ENCODE measurements around the gene KAZN. TPM values are rescaled to one million over a fixed set of nuclear protein-coding genes. Genes with fewer than 3 reads are reported as not detected.

The KAZN gene
- polyA plus RNA-seq, 2 of the 4 experiments (the other 2 are of a cell fraction) = 1.3 to 1.9 TPM

DNA sequence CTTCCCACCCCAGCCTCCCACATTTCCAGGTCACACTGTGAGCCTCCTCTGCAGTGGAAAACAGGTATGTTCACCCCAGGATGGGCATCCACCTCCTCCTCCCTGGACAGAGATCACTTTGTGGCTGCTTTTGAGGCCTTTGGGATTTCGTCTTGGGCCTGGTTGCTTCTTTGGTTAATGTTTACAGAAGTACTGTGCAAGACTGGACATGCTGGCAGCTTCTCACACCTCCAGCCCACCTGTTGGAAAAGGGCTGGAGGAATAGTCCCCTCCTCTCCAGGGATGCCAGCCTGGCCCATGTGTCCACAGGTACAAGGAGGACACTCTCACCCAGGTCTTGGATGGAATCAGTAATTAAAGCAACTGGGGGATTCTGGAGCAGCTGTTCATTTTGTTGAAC, 56.1 kb downstream of the KAZN start (continued):
- TF ChIP-seq HOXB13 (CRISPR knock-in tag; IDR thresholded peaks at IDR 0.05; ENCODE audit: low read depth) = no peak

DNA sequence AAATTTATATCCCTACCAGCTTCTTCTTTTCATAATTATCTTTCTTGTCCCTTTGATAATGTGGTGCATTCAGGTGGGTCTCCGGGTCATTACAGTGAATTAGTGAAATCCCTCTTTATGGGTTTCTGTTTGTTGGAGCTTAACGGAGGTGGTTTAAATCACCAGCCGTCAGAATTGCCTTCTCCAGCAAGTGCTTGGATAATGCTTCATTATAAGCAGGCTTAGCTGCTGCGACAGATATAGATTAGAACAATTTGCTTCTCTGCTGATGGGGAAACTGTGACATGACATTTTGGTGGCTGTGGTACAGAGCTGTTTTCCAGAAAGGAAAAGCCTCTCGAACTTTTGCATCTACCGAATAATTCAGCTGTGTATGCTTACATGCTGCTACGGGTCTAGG, 56.9 kb downstream of the KAZN start:
- no peak for FAIRE-seq
- CTCF ChIA-PET = no interaction called here

DNA sequence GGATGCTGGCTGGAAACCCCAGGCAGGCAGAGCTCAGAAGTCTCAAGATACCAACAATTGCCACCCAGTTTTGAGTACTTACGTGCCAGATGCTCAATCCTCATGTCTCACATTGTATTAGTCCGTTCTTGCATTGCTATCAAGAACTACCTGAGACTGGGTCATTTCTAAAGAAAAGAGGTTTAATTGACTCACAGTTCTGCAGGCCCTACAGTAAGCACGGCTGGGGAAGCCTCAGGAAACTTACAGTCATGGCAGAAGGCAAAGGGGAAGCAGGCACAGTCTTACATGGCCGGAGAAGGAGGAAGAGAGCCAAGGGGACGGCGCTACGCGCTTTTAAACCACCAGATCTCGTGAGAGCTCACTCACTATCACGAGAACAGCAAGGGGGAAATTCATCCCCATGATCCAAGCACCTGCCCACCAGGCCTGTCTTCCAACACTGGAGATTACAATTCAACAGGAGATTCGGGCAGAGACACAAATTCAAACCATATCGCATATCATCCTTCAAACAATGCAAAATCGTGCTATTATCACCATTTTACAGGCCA, 58.0 kb downstream of the KAZN start:
- ChIA-PET POLR2A (no interaction called here), CTCF (interaction anchor here (0.7 kb wide), 1 partner anchor 10 kb away, joined by 3 read pairs; no protein-coding TSS in a partner anchor)
- no peak for FAIRE-seq

More for the DNA sequence above, 56.9 kb downstream of the KAZN start:
- no peak overlapping the region for H3K4me3 ChIP-seq
- TF ChIP-seq EHMT2 (IDR thresholded peaks at IDR 0.05; ENCODE audit: low read depth) (no peak), KDM1A (IDR thresholded peaks at IDR 0.05; ENCODE audit: low read depth) (no peak), ZNF302 (CRISPR knock-in tag; IDR thresholded peaks at IDR 0.05) (no peak), ZFP36 (IDR thresholded peaks at IDR 0.05; ENCODE audit: borderline replicate concordance, partially characterized antibody) (no peak)
- H3K9me3 ChIP-seq = no peaks in the 10 kb centered on the region
- H3K4me2 ChIP-seq = no peak overlapping the region
- no peak for DNase-seq (ENCODE audit: low read depth in 1 of 2, low spot score in 1 of 2)
- 68% methylated on average over 7 of the region's 7 CpGs for WGBS (ENCODE audit: missing lambda C conversion rate)
- POLR2A ChIA-PET = no interaction called here
- no peaks in the 10 kb centered on the region for H3K4me1 ChIP-seq
- no peak for ATAC-seq
- no peak overlapping the region for H3K27ac ChIP-seq

DNA sequence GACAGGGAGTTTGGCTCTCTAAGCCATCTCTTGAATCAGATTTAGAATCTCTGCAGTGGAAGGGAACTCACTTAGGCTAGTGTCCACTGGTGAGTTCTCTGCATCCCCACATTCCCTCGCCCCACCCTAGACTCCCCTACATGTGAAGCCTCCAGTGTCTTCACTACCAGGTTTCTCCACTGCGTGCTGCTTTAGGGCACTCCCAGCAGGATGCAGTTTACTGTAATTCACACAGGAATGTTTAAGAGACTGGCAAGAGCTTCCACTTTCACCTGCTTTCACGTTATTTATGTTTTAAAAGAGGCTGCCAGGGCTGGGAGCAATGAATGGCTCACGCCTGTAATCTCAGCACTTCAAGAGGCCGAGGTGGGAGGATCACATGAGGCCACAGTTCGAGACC, 60.2 kb downstream of the KAZN start:
- ATAC-seq (no peak), FAIRE-seq (no peak), DNase-seq (ENCODE audit: low read depth in 1 of 2, low spot score in 1 of 2) (no peak)
- Histone ChIP-seq H3K4me1 (no peaks in the 10 kb centered on the region), H3K9me3 (no peaks in the 10 kb centered on the region), H3K4me2 (no peak overlapping the region), H3K27ac (no peak overlapping the region), H3K4me3 (no peak overlapping the region)
- WGBS (ENCODE audit: missing lambda C conversion rate) = 20% methylated on average over 6 of the region's 6 CpGs
- CTCF ChIA-PET = interaction anchor here (0.6 kb wide), 1 partner anchor 169 kb away, joined by 3 read pairs; no protein-coding TSS in a partner anchor
- TF ChIP-seq HOXB13 (CRISPR knock-in tag; IDR thresholded peaks at IDR 0.05; ENCODE audit: low read depth) (no peak), FOSL2 (IDR thresholded peaks at IDR 0.05) (no peak), FOSL2 (CRISPR knock-in tag; IDR thresholded peaks at IDR 0.05) (no peak), CBX2 (IDR thresholded peaks at IDR 0.05; ENCODE audit: borderline replicate concordance, low read depth) (no peak), SREBF2 (IDR thresholded peaks at IDR 0.05) (no peak), CHD4 (IDR thresholded peaks at IDR 0.05; ENCODE audit: borderline replicate concordance) (no peak), ZFP36 (IDR thresholded peaks at IDR 0.05; ENCODE audit: borderline replicate concordance, partially characterized antibody) (no peak), ESRRA (IDR thresholded peaks at IDR 0.05; ENCODE audit: borderline replicate concordance, low read length) (no peak)
- POLR2A ChIA-PET = no interaction called here

More for the DNA sequence above, 58.0 kb downstream of the KAZN start:
- WGBS (ENCODE audit: missing lambda C conversion rate) = 47% methylated on average over 11 of the region's 13 CpGs
- no peak for DNase-seq (ENCODE audit: low read depth in 1 of 2, low spot score in 1 of 2)
- Histone ChIP-seq H3K27ac (no peak overlapping the region), H3K4me1 (no peaks in the 10 kb centered on the region), H3K9me3 (no peaks in the 10 kb centered on the region), H3K4me2 (no peak overlapping the region), H3K4me3 (no peak overlapping the region)
- ATAC-seq = no peak
- no peak for TF ChIP-seq JUNB (IDR thresholded peaks at IDR 0.05)

DNA sequence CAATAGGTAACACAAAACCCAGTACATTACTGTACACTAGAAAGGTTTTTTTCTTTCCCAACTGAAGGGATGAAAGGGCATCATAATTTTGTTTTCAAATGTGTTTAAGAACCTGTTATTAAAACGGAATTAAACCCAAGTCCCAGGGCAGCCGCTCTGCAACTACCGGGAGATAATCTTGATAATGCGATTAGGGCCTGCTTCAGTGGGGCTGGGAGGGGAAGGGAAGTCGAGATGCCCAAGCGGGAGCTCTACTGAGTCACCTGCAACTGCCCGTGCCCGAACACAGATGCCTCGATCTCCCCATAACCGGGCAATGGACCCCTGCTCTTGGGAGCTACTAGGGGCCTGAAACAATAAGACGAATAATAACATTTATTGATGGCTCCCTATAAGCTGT, 61.4 kb downstream of the KAZN start:
- ChIA-PET POLR2A (no interaction called here), CTCF (no interaction called here)
- Histone ChIP-seq H3K27ac (no peak overlapping the region), H3K4me3 (no peak overlapping the region), H3K4me1 (no peaks in the 10 kb centered on the region), H3K4me2 (no peak overlapping the region), H3K9me3 (no peaks in the 10 kb centered on the region)
- no peak for FAIRE-seq
- TF ChIP-seq, protein P1, sequence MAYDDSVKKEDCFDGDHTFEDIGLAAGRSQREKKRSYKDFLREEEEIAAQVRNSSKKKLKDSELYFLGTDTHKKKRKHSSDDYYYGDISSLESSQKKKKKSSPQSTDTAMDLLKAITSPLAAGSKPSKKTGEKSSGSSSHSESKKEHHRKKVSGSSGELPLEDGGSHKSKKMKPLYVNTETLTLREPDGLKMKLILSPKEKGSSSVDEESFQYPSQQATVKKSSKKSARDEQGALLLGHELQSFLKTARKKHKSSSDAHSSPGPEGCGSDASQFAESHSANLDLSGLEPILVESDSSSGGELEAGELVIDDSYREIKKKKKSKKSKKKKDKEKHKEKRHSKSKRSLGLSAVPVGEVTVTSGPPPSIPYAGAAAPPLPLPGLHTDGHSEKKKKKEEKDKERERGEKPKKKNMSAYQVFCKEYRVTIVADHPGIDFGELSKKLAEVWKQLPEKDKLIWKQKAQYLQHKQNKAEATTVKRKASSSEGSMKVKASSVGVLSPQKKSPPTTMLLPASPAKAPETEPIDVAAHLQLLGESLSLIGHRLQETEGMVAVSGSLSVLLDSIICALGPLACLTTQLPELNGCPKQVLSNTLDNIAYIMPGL (CRISPR knock-in tag; IDR thresholded peaks at IDR 0.05; ENCODE audit: borderline replicate concordance) = no peak
- TF ChIP-seq, protein P2, sequence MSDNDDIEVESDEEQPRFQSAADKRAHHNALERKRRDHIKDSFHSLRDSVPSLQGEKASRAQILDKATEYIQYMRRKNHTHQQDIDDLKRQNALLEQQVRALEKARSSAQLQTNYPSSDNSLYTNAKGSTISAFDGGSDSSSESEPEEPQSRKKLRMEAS (IDR thresholded peaks at IDR 0.05) = no peak
- TF ChIP-seq MAZ (IDR thresholded peaks at IDR 0.05; ENCODE audit: borderline replicate concordance, low read depth, low read length) (no peak), CHD4 (IDR thresholded peaks at IDR 0.05; ENCODE audit: borderline replicate concordance) (no peak), RARB (CRISPR knock-in tag; IDR thresholded peaks at IDR 0.05) (no peak), MAFK (IDR thresholded peaks at IDR 0.05; ENCODE audit: partially characterized antibody) (no peak), RFX5 (IDR thresholded peaks at IDR 0.05) (no peak)
- TF ChIP-seq, protein P3, sequence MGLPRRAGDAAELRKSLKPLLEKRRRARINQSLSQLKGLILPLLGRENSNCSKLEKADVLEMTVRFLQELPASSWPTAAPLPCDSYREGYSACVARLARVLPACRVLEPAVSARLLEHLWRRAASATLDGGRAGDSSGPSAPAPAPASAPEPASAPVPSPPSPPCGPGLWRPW (IDR thresholded peaks at IDR 0.05) = no peak
- TF ChIP-seq, protein P4, sequence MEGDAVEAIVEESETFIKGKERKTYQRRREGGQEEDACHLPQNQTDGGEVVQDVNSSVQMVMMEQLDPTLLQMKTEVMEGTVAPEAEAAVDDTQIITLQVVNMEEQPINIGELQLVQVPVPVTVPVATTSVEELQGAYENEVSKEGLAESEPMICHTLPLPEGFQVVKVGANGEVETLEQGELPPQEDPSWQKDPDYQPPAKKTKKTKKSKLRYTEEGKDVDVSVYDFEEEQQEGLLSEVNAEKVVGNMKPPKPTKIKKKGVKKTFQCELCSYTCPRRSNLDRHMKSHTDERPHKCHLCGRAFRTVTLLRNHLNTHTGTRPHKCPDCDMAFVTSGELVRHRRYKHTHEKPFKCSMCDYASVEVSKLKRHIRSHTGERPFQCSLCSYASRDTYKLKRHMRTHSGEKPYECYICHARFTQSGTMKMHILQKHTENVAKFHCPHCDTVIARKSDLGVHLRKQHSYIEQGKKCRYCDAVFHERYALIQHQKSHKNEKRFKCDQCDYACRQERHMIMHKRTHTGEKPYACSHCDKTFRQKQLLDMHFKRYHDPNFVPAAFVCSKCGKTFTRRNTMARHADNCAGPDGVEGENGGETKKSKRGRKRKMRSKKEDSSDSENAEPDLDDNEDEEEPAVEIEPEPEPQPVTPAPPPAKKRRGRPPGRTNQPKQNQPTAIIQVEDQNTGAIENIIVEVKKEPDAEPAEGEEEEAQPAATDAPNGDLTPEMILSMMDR (IDR thresholded peaks at IDR 0.05) = no peak
- DNase-seq (ENCODE audit: low read depth in 1 of 2, low spot score in 1 of 2) = no peak
- ATAC-seq = no peak
- 43% methylated on average over 9 of the region's 11 CpGs for WGBS (ENCODE audit: missing lambda C conversion rate)

Data from A549 (cell line).